Measurements from ENCODE around the gene CCDC74B.
"Not testable (repeated sequence)": the region's sequence is repeated elsewhere in the genome, so short reads cannot be mapped to it uniquely, and the experiment has no call there.

Gene CCDC74B

GRCh38 chr2:130120924-130121323 lies 24.0 kb downstream of the CCDC74B start:
- H3K36me3 ChIP-seq (ENCODE audit: low read length); H3F3A ChIP-seq (ENCODE audit: insufficient read depth); H3K4me3 ChIP-seq (ENCODE audit: insufficient read depth, low read length, poor library complexity, severe bottlenecking); H3K27ac ChIP-seq (ENCODE audit: low read depth, low read length); H3K4me2 ChIP-seq (ENCODE audit: low read depth, low read length, poor library complexity, severe bottlenecking); H4K20me1 ChIP-seq (ENCODE audit: low read depth, low read length); H3K9me3 ChIP-seq (ENCODE audit: insufficient read depth, low read length); H3K79me2 ChIP-seq (ENCODE audit: insufficient read depth, low read length); H3K27me3 ChIP-seq (ENCODE audit: low read length); H3K9ac ChIP-seq (ENCODE audit: low read length); H3K9me2 ChIP-seq (replicated peaks; ENCODE audit: insufficient read depth, low read length); H2AFZ ChIP-seq (ENCODE audit: low read depth, low read length, severe bottlenecking): not testable (repeated sequence)

GRCh38 chr2:130102597-130103363 lies 42.1 kb downstream of the CCDC74B start:
- not testable (repeated sequence) for H3K9me2 ChIP-seq (replicated peaks; ENCODE audit: insufficient read depth, low read length); H3K79me2 ChIP-seq (ENCODE audit: insufficient read depth, low read length); H3K27me3 ChIP-seq (ENCODE audit: low read length); H3K36me3 ChIP-seq (ENCODE audit: low read length); H2AFZ ChIP-seq (ENCODE audit: low read depth, low read length, severe bottlenecking); H3F3A ChIP-seq (ENCODE audit: insufficient read depth); H3K27ac ChIP-seq (ENCODE audit: low read depth, low read length); H3K4me3 ChIP-seq (ENCODE audit: insufficient read depth, low read length, poor library complexity, severe bottlenecking); H3K9me3 ChIP-seq (ENCODE audit: insufficient read depth, low read length); H4K20me1 ChIP-seq (ENCODE audit: low read depth, low read length); H3K4me2 ChIP-seq (ENCODE audit: low read depth, low read length, poor library complexity, severe bottlenecking); H3K9ac ChIP-seq (ENCODE audit: low read length)
